ENCODE measurements around the gene CR1. TPM values are rescaled to one million over a fixed set of nuclear protein-coding genes. Genes with fewer than 3 reads are reported as not detected.

CR1 gene
- total and polyA plus RNA-seq, 2 experiments from 2014 or later, result 0.65 to 0.76 TPM

DNA sequence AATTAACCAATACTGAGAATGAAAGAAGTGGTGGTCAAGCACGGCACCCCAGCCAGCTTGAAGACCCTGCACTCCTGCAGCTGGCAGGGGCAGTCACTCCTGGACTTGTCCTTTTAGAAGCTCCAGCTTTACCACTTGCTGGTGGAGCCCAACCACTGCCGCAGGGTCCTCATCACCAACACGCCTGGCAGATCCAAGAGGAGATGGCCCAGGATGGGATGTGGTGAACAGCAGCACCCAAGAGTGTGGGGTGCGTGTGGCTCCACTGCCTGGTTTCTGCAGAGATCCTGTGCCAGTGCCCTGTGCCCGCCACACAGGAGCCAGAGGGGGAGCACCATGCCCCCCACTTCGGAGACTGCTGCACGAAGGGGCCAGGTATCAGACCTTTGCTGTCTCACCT, 162.5 kb downstream of the CR1 start (continued):
- TF ChIP-seq, protein P1, sequence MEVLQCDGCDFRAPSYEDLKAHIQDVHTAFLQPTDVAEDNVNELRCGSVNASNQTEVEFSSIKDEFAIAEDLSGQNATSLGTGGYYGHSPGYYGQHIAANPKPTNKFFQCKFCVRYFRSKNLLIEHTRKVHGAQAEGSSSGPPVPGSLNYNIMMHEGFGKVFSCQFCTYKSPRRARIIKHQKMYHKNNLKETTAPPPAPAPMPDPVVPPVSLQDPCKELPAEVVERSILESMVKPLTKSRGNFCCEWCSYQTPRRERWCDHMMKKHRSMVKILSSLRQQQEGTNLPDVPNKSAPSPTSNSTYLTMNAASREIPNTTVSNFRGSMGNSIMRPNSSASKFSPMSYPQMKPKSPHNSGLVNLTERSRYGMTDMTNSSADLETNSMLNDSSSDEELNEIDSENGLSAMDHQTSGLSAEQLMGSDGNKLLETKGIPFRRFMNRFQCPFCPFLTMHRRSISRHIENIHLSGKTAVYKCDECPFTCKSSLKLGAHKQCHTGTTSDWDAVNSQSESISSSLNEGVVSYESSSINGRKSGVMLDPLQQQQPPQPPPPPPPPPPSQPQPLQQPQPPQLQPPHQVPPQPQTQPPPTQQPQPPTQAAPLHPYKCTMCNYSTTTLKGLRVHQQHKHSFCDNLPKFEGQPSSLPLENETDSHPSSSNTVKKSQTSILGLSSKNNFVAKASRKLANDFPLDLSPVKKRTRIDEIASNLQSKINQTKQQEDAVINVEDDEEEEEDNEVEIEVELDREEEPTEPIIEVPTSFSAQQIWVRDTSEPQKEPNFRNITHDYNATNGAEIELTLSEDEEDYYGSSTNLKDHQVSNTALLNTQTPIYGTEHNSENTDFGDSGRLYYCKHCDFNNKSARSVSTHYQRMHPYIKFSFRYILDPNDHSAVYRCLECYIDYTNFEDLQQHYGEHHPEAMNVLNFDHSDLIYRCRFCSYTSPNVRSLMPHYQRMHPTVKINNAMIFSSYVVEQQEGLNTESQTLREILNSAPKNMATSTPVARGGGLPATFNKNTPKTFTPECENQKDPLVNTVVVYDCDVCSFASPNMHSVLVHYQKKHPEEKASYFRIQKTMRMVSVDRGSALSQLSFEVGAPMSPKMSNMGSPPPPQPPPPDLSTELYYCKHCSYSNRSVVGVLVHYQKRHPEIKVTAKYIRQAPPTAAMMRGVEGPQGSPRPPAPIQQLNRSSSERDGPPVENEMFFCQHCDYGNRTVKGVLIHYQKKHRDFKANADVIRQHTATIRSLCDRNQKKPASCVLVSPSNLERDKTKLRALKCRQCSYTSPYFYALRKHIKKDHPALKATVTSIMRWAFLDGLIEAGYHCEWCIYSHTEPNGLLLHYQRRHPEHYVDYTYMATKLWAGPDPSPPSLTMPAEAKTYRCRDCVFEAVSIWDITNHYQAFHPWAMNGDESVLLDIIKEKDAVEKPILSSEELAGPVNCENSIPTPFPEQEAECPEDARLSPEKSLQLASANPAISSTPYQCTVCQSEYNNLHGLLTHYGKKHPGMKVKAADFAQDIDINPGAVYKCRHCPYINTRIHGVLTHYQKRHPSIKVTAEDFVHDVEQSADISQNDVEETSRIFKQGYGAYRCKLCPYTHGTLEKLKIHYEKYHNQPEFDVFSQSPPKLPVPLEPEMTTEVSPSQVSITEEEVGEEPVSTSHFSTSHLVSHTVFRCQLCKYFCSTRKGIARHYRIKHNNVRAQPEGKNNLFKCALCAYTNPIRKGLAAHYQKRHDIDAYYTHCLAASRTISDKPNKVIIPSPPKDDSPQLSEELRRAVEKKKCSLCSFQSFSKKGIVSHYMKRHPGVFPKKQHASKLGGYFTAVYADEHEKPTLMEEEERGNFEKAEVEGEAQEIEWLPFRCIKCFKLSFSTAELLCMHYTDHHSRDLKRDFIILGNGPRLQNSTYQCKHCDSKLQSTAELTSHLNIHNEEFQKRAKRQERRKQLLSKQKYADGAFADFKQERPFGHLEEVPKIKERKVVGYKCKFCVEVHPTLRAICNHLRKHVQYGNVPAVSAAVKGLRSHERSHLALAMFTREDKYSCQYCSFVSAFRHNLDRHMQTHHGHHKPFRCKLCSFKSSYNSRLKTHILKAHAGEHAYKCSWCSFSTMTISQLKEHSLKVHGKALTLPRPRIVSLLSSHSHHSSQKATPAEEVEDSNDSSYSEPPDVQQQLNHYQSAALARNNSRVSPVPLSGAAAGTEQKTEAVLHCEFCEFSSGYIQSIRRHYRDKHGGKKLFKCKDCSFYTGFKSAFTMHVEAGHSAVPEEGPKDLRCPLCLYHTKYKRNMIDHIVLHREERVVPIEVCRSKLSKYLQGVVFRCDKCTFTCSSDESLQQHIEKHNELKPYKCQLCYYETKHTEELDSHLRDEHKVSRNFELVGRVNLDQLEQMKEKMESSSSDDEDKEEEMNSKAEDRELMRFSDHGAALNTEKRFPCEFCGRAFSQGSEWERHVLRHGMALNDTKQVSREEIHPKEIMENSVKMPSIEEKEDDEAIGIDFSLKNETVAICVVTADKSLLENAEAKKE (CRISPR knock-in tag; IDR thresholded peaks at IDR 0.05), result no peak
- TF ChIP-seq EZH2 (IDR thresholded peaks at IDR 0.05; ENCODE audit: low read depth, unreplicated experiment) (no peak), ZNF114 (CRISPR knock-in tag; IDR thresholded peaks at IDR 0.05) (no peak), NANOG (IDR thresholded peaks at IDR 0.05; ENCODE audit: borderline replicate concordance) (no peak), ETS1 (IDR thresholded peaks at IDR 0.05) (no peak), POLR2AphosphoS5 (IDR thresholded peaks at IDR 0.05; ENCODE audit: low read depth) (no peak)

GRCh38 chr1:207658904-207659485, 163.0 kb downstream of the CR1 start:
- peaks cover 36% of the 10 kb centered on the region for H3K9me3 Mint-ChIP-seq
- Histone ChIP-seq H3K9me2 (ENCODE audit: insufficient read depth) (no peaks in the 10 kb centered on the region), H3K27ac (ENCODE audit: low read depth) (no peak overlapping the region), H2AFZ (no peak overlapping the region), H3K4me2 (no peak overlapping the region), H4K20me1 (replicated peaks; ENCODE audit: insufficient read depth) (no peaks in the 10 kb centered on the region), H3F3A (replicated peaks; ENCODE audit: low read depth) (no peaks in the 10 kb centered on the region), H3K4me3 (no peak overlapping the region), H3K36me3 (ENCODE audit: insufficient read depth) (peaks cover 7% of the 10 kb centered on the region), H3K79me2 (replicated peaks; ENCODE audit: insufficient read depth) (no peaks in the 10 kb centered on the region), H3K4me1 (ENCODE audit: insufficient read depth) (peaks cover 10% of the 10 kb centered on the region; the same call in 1 of the 2 replicates), H3K27me3 (ENCODE audit: insufficient read depth) (no peaks in the 10 kb centered on the region)
- H3K27me3 Mint-ChIP-seq (ENCODE audit: insufficient read depth, low read depth, poor library complexity), result peaks cover 2% of the 10 kb centered on the region
- ATAC-seq (no peak), DNase-seq (ENCODE audit: low spot score) (no peak)
- peaks cover 37% of the 10 kb centered on the region for H3K36me3 Mint-ChIP-seq (ENCODE audit: low read depth)
- TF ChIP-seq POLR2AphosphoS5 (IDR thresholded peaks at IDR 0.05; ENCODE audit: low read depth) (no peak), EZH2phosphoT487 (IDR thresholded peaks at IDR 0.05; ENCODE audit: unreplicated experiment) (no peak), CREB1 (CRISPR knock-in tag; IDR thresholded peaks at IDR 0.05; ENCODE audit: low read depth) (no peak), ZNF331 (CRISPR knock-in tag; IDR thresholded peaks at IDR 0.05; ENCODE audit: low read depth) (no peak), EZH2 (IDR thresholded peaks at IDR 0.05; ENCODE audit: low read depth, unreplicated experiment) (no peak)
- TF ChIP-seq, protein P2, sequence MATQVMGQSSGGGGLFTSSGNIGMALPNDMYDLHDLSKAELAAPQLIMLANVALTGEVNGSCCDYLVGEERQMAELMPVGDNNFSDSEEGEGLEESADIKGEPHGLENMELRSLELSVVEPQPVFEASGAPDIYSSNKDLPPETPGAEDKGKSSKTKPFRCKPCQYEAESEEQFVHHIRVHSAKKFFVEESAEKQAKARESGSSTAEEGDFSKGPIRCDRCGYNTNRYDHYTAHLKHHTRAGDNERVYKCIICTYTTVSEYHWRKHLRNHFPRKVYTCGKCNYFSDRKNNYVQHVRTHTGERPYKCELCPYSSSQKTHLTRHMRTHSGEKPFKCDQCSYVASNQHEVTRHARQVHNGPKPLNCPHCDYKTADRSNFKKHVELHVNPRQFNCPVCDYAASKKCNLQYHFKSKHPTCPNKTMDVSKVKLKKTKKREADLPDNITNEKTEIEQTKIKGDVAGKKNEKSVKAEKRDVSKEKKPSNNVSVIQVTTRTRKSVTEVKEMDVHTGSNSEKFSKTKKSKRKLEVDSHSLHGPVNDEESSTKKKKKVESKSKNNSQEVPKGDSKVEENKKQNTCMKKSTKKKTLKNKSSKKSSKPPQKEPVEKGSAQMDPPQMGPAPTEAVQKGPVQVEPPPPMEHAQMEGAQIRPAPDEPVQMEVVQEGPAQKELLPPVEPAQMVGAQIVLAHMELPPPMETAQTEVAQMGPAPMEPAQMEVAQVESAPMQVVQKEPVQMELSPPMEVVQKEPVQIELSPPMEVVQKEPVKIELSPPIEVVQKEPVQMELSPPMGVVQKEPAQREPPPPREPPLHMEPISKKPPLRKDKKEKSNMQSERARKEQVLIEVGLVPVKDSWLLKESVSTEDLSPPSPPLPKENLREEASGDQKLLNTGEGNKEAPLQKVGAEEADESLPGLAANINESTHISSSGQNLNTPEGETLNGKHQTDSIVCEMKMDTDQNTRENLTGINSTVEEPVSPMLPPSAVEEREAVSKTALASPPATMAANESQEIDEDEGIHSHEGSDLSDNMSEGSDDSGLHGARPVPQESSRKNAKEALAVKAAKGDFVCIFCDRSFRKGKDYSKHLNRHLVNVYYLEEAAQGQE (IDR thresholded peaks at IDR 0.05; ENCODE audit: unreplicated experiment), result no peak
- H3K4me1 Mint-ChIP-seq, result peaks cover 2% of the 10 kb centered on the region; the same call in 2 of the 3 replicates
- H3K4me3 Mint-ChIP-seq, result no peak overlapping the region
- H3K27ac Mint-ChIP-seq, result no peak overlapping the region

Measured in GM23338 (cell line).